Uterus (tissue), 4 donors: Measurements from ENCODE around the gene ZPBP. TPM values are rescaled to one million over a fixed set of nuclear protein-coding genes. Genes with fewer than 3 reads are reported as not detected.

Source experiments
- DNase-seq, 2 donors: peaks; one replicate each; pipeline ENCODE4 v3.0.0-alpha.2; 2019 to 2020
- H3K27ac ChIP-seq, 2 donors: fragments of 200-600 bp; sonication (generic); 1 replicate in 1 of 2; 2 replicates in 1 of 2; pipeline ENCODE4 v1.5.1; 2016 to 2018
- H3K27me3 ChIP-seq, 2 donors: fragments of 200-600 bp; sonication (generic); one replicate each; pipeline ENCODE4 v1.5.1; 2018 to 2019; ENCODE audit warnings: control low read depth in 1 of 2
- H3K36me3 ChIP-seq, 2 donors: fragments of 200-600 bp; sonication (generic); one replicate each; pipeline ENCODE4 v1.5.1; 2019; ENCODE audit warnings: control low read depth in 1 of 2
- H3K4me1 ChIP-seq, 2 donors: fragments of 200-600 bp; sonication (generic); one replicate each; pipeline ENCODE4 v1.5.1; 2018 to 2019; ENCODE audit warnings: control low read depth in 1 of 2
- H3K4me3 ChIP-seq, 2 donors: fragments of 200-600 bp; sonication (generic); 1 replicate in 1 of 2; 2 replicates in 1 of 2; pipeline ENCODE4 v1.5.1; 2018 to 2019; ENCODE audit warnings: mild to moderate bottlenecking in 1 of 2
- H3K9me3 ChIP-seq, 2 donors: fragments of 200-600 bp; sonication (generic); one replicate each; pipeline ENCODE4 v1.5.1; 2019; ENCODE audit warnings: control low read depth in 1 of 2
- CTCF ChIP-seq, 4 experiments: fragments of 200-600 bp in 2 of 4; fragments of 450-650 bp in 2 of 4; sonication (generic) in 2 of 4; IDR thresholded peaks; one replicate each; pipeline ENCODE4 v1.5.1; 2016 to 2019; ENCODE audit warnings: antibody characterized with exemption in 4 of 4, mild to moderate bottlenecking in 2 of 4, moderate library complexity in 1 of 4
- POLR2A ChIP-seq, 2 donors: fragments of 450-650 bp; IDR thresholded peaks; one replicate each; pipeline ENCODE4 v1.6.1; 2016; ENCODE audit warnings: antibody characterized with exemption in 2 of 2, mild to moderate bottlenecking in 1 of 2, moderate library complexity in 1 of 2
- intact Hi-C: fragments of 100-400 bp; cut with DNase I; formaldehyde crosslinking; loops from one replicate; pipeline ENCODE4 v1.15.1; 2023; ENCODE audit warnings: low total_unique reads
- total RNA-seq, 4 donors: library from RNA; depleted of rRNA in 3 of 4; stranded (reverse); fragments of >200 nt in 3 of 4; gene quantifications; one replicate each; pipeline versions ENCODE4 v1.1.0 to v1.2.4, GENCODE V29; 2014 to 2023
- donor health status: DM: yes; HTN: yes; CAD: no.

The ZPBP gene
- total RNA-seq, 4 donors from 2014 or later, result 0.62 TPM; not detected in 3

DNA sequence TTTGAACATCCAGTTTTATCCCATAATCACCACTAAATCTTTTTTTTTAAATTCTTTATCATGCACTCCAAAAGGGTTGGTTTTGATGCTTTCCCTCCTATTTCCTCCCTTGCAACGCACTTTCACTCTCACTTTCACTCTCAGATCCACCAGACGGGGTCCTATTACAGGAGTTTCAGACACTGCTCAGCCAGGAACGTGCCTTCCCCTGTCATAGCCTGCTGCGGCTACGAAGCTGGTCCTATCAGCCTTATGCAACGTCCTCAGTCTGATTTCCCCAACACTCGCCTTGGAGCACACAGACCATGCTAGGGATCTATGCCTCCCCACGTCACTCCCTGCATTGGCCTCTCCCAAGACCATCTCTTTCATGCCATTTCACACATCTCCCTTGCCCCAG lies 23.4 kb downstream of the ZPBP start:
- H3K4me1 ChIP-seq, result no peaks in the 10 kb centered on the region
- no peaks in the 10 kb centered on the region for H3K36me3 ChIP-seq
- TF ChIP-seq POLR2A (IDR thresholded peaks at IDR 0.05), result no peak
- no peak for TF ChIP-seq CTCF (IDR thresholded peaks at IDR 0.05)
- peak in 1 of 2 donors; percentile 31 for DNase-seq
- peak overlapping the region; percentile 44 to 47 for H3K4me3 ChIP-seq
- H3K9me3 ChIP-seq, result peaks cover 0 to 12% of the 10 kb centered on the region in 2 donors
- intact Hi-C loops, result no loop called here
- peak overlapping the region; percentile 70 to 81 for H3K27ac ChIP-seq
- no peaks in the 10 kb centered on the region for H3K27me3 ChIP-seq

DNA sequence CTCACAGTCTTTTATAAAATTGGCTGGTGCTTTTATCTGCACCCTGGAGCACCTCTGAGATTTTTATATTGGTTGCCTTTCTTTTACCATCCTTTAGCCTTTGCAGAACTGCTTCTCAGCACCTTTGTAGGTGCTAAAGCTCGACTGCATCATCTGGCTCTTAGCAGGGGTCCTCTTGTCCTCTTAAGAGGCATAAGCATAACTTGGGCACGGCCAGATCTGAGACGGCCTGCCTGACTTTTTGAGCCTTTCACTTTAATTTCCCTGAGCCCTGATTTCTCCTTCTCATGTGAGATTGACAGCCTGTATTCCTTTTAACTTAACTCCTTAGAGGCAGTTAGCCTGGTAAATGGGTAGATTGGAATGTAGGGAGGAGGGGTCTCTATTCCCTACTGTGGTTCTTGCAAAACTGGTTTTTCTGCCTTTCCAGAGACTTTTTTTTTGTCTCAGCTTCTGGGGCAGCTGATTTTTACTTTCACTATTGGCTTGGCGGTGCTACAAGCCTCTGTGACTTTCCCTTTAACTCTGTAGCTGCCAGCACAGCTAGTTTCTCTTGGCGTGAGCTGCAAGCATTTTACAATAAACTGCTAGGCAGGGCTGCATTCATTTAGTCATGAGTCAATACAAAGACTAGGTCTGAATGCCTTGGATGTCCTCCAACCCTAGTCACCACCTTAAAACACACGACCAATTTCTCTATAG lies 24.0 kb downstream of the ZPBP start:
- H3K27ac ChIP-seq, result peak overlapping the region; percentile 70 to 81
- no peak for TF ChIP-seq POLR2A (IDR thresholded peaks at IDR 0.05)
- no peak for TF ChIP-seq CTCF (IDR thresholded peaks at IDR 0.05)
- H3K4me3 ChIP-seq, result peak overlapping the region; percentile 44 to 47
- intact Hi-C loops, result no loop called here
- DNase-seq, result no peak
- no peaks in the 10 kb centered on the region for H3K27me3 ChIP-seq
- H3K4me1 ChIP-seq, result no peaks in the 10 kb centered on the region
- no peaks in the 10 kb centered on the region for H3K36me3 ChIP-seq
- H3K9me3 ChIP-seq, result peaks cover 0 to 8% of the 10 kb centered on the region in 2 donors

DNA sequence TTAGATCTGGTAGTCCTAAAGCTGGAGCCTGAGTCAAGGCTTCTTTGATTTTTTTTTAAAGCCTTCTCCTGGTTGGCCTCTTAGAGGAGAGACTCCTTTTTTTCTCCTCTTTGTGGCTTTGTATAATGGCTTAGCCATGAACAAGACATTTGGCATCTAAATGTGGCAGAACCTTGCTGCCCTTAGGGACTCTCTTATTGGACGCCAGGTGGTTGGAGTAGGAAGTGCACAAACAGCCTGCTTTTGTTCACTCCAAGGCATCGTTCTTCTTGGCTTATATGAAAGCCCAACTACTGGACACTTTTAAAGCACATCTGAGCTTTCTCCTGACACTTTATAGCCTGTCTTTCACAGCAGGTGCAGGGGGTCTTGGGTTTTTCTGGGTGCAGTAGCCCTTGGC lies 25.0 kb downstream of the ZPBP start:
- Histone ChIP-seq H3K27ac (peak overlapping the region; percentile 70 to 81), H3K9me3 (no peaks in the 10 kb centered on the region), H3K4me1 (no peaks in the 10 kb centered on the region), H3K4me3 (peak overlapping the region in 1 of 2 donors; percentile 47), H3K27me3 (no peaks in the 10 kb centered on the region), H3K36me3 (no peaks in the 10 kb centered on the region)
- intact Hi-C loops, result no loop called here
- no peak for TF ChIP-seq POLR2A (IDR thresholded peaks at IDR 0.05)
- peak in 3 of 4 experiments; percentile 10 to 30 (median 24) for TF ChIP-seq CTCF (IDR thresholded peaks at IDR 0.05)
- no peak for DNase-seq

DNA sequence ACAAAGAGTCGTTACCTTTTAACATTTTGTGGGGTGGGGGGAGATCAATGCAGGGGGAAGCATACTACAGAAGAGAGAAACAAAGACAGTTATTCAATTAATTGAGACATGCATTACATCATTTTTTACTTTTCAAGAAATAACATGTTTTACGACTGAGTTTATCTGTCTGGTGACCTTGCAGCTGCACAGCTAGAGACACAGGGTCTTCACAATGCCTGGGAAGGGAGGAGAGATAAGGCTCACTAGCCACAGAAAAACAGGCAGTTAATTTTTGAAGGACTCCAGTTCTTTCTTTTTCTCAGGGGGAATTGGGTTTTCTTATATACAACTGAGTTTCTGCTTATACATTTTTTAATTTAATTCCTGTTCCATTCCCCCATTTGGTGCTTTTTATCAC lies 30.1 kb downstream of the ZPBP start:
- Histone ChIP-seq H3K4me3 (no peak overlapping the region), H3K36me3 (no peaks in the 10 kb centered on the region), H3K27ac (no peak overlapping the region), H3K9me3 (no peaks in the 10 kb centered on the region), H3K4me1 (no peaks in the 10 kb centered on the region), H3K27me3 (no peaks in the 10 kb centered on the region)
- DNase-seq, result no peak
- intact Hi-C loops, result no loop called here
- no peak for TF ChIP-seq CTCF (IDR thresholded peaks at IDR 0.05)
- TF ChIP-seq POLR2A (IDR thresholded peaks at IDR 0.05), result no peak

DNA sequence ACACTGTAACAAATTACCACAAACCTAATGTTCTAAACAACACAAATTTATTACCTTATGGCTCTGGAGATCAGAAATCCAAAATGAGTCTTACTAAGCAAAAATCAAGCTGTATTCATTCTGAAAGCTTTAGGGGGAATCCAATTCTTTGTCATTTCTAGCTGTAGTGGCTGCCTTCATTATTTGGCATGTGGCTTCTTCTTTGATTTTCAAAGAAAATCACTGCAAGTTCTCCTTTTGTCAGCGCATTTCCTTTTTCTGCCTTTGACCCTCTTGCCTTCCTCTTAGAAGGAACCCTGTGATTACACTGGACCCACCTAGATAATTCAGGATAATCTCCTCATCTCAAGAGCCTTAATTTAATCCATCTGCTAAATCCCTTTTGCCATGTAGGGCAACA lies 36.9 kb downstream of the ZPBP start:
- H3K4me1 ChIP-seq, result no peaks in the 10 kb centered on the region
- no peaks in the 10 kb centered on the region for H3K9me3 ChIP-seq
- H3K4me3 ChIP-seq, result no peak overlapping the region
- intact Hi-C loops, result no loop called here
- no peak for DNase-seq
- no peaks in the 10 kb centered on the region for H3K27me3 ChIP-seq
- TF ChIP-seq POLR2A (IDR thresholded peaks at IDR 0.05), result no peak
- TF ChIP-seq CTCF (IDR thresholded peaks at IDR 0.05), result no peak
- H3K36me3 ChIP-seq, result no peaks in the 10 kb centered on the region
- H3K27ac ChIP-seq, result no peak overlapping the region
